Effector CD8-positive, alpha-beta T cell (primary cell): ENCODE data around the gene ADAMTS3.

Experiments used
- DNase-seq: peaks from one replicate; lab custom pipeline; 2025; lab: John Stamatoyannopoulos, UW

The ADAMTS3 gene

DNA sequence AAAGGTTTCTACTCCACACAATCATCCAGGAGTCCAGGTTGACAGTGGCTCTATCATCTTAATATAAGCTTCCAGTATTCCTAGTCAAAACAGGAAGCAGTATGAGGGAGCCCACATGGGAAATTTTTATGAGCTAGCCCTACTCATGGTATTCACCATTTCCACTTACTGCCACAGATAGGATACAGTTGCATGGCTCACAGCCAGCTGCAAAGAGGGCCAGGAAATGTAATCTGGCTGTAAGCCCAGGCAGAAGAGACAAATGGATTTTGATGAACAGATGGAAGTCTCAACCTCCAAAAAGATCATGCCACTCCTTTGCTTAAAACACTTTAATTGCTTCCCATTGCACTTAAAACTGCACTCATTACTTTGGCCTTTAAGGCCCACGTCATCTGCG is 150.6 kb downstream of the ADAMTS3 start:
- DNase-seq = no peak

DNA sequence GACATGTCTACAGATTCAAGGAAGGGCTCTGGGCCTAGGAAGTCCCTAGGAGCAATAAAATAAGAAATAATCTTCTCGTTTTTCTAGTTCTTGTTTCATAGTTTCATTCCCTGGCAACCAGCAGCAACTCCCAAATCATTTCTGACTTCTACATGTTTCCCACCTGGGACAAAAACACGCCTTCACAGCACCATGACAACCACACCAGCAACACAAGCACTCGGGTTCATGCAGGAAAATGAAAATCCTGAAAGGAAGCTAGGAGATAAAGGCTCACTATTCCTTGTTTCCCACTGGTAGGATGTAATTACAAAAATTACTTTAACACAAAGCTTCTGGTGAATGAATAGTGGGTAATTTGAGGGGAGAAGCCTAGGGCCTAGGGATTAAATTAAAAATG is 158.9 kb downstream of the ADAMTS3 start:
- DNase-seq = no peak

DNA sequence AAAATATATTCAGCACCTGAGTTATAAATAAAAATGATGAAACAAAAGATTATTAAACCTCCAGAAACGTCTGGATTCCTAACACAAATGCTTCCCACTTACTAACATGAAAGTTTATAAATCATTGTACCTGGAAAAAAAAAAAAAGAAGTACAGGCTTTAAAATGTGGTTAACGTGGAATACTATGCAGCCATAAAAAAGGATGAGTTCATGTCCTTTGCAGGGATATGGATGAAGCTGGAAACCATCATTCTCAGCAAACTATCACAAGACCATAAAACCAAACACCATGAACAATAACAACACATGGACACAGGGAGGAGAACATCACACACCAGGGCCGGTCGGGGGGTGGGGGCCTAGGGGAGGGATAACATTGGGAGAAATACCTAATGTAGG is 160.5 kb downstream of the ADAMTS3 start:
- DNase-seq = no peak

DNA sequence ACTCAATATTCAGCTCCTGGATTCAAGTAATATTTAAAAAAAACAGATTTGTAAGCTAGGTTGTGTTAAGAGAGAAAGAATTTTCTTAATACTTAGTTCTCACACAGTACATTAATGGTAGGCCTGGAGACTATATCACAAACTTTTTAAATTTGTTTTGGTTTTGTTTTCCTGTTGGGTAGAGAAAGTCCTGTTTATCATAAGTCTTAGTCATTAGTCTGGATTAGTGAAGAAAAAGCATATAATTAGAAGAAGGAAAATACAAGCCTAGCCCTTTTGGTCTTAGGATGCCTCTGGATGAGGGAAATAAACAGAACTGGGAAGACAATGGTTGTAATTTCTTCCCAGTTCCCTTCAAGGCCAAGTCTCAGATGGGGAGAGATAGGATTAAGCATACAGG is 163.6 kb downstream of the ADAMTS3 start:
- DNase-seq = no peak

DNA sequence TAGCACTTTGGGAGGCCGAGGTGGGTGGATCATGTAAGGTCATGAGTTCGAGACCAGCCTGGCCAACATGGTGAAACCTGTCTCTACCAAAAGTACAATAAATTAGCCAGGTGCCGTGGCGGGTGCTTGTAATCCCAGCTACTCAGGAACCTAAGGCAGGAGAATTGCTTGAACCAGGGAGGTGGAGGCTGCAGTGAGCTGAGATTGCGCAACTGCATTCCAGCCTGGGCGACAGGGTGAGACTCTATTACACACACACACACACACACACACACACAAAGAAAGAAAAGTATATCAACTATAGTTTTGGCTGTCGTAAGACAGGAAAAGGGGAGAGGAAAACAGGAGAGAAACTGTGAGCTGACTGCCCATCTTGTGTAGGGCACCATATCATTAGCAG is 171.7 kb downstream of the ADAMTS3 start:
- DNase-seq = no peak

DNA sequence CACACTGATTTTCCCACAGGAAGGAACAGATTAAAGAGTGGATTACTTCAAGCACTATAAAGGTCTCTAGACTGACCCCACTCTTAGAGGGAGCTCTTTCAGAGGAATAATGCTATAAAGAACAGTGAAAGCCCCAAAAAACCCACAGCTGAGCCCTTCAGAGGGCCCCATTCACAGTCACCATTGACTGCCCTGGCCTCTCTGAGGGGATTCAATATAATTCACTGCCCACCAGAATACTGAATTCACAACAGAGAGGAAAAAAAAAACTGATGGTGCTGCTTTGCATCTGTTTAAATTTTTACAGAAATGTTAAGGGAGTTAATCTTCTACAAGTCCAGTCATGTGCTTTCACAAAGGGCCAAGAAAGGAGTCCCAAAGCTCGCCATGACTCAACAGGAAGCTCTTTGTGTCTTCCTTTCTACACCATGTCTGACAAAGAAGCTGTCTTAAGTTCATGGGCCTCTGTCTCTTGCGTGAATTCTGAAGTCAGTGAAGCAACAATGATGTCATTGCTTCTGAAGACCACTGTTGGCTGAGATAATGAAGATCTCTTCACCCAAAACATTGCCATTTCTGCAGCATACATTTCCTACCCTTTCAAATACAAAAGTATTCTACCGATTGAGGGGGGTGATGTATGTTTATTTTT is 174.9 kb downstream of the ADAMTS3 start:
- no peak for DNase-seq

DNA sequence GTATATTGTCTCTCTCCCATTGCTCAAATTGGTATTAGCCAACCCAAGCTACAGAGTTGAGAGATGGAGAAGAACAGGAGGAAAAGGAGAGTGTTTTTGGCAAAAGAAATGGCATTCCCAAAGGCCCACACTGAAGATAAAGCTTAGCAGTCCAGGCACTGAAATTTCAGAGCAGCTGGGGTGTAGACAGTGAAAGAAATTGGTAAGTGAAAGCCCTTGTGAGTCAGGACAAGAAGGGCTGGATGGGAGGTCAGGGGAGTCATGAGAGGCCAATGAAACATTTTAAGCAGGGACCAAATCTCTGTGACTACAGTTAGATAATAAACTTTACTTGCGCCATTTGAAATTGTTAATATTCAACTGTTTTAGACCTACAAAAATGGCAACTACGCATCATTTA is 177.7 kb downstream of the ADAMTS3 start:
- no peak for DNase-seq

DNA sequence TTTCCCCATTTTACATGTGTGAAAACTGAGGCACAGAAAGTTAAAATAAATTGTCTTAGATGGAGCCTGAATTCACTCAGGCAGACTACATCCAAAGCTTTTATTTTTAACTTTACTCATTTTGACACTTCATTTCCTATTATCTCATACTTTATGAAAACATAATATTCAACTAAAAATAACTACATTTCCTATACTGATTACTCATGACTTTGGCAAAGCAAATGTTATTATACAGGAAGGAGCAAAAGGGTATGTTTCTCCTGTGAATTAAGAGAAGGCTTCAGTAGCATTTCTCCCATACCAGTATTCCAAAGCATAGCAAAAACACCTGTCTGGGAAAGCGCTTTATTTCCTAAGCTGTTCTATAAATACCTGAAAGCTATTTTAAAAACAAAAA is 178.6 kb downstream of the ADAMTS3 start:
- no peak for DNase-seq

DNA sequence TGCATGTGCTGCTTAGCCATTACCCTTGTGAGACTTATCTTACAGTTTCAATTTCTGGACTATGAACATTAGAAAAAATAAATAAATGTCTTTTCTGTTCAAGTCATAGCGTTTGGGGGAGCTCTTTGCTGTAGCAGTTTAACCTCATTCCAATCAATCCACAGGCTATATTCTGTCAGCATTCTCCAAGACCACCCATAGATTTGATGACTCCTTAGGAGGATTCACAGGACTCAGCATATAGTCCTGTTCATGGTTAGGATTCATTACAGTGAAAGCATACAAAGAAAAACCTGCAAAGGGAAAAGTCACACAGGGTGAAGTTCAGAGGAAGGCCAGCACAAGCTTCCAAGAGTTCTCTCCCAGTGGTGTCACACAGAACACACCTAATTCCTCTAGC is 180.5 kb downstream of the ADAMTS3 start:
- no peak for DNase-seq

DNA sequence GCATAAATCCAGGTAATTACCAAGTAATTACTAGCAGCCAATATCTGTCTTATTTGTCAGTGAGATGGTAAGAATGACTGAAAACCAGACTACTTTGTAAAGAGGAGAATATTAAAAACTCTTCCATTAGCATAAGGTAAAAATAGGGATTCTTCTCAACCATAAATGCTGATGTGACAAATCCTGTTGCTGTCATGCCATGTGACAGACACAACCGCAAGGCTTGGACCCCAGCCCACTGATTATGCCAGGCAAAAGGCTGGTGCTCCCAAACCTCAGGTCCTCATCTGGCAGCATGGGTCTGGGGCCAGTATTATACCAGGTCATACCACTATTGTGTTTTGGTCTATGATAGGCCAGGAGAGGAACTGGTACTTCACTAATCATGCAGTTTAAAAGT is 181.1 kb downstream of the ADAMTS3 start:
- no peak for DNase-seq

DNA sequence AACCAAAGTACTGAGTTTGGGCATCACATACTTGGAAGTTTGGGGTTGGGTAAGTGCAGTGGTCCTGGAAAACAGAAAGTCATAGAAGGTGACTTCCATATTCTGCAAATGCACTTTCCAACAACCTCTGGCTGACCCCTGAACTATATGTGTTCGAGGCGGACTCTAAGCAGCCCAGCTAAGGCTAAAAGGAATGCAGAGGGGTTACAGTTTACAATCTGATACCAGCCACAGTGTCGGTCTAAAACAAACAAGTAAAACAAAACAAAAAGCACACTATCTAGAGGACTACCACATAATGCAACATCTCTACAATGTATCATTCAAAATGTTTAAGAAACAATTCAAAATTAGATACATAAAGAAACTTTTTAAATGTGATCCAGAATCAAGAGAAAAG is 185.6 kb downstream of the ADAMTS3 start:
- no peak for DNase-seq

DNA sequence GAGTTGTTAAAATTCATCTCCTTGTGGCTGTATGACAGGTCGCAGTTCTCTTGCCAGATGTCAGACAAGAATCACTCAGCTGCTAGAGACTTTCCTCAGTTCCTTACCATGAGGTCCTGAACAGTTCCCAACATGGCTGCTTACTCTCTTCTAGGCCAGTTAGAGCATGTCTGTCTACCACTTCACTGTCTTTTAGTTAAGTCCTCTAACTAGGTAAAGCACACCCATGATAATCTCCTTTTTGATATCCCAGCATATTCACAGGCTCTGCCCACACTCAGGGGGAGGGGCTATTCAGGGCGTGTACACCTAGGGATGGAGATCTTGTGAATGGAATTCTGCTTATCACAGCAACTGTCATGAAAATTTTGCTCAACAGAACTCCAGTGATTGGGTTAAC is 190.1 kb downstream of the ADAMTS3 start:
- no peak for DNase-seq

DNA sequence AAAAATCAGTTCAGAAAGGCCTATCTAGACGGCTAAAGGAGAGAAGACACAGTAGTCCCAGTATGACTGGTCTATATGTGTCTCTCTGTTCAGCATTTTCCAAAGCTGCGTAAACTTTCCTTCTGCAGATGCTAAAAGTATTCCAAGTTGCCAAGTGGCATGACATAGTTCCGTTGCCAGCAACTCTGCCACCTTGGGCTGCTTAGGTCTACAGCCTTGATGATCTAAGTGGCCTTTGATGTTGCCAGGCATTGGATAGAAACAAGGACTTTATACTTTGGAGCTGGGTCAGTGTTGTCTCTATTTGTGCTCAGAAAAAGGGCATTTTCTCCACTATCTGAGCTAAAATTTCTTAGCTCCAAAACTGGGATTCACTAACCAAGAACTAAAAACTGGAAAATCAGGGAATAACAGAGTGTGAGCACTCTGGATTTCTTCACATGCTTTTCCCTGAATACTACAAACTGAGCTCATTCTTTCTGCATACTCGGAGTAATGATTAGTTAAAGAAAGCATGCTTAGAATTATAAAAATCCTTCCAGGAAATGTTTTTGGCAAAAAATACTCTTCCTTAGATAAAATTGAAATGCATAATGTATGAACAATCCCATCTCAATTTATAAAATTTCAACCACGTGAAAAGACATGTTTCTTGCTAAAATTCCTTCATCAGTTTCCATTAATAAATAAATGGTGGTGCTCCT is 191.4 kb downstream of the ADAMTS3 start:
- DNase-seq = no peak

DNA sequence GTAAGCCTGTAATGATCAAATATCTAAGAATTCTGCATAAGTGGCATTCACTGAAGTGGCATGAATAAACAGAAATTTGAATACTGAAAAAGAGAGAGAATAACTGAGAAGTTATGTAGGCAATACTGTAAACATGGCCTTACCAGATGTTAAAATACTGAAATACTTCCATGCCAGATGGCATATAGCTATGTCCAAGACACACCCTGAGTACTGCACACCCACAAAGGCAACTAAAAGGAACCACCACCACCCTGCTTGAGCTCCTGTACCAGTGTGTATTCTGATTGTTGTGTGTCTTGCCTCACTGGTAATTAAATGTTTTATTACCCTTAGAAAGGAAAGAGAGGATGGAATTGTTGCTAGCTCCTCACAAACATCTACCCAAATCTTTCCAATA is 192.1 kb downstream of the ADAMTS3 start:
- no peak for DNase-seq

DNA sequence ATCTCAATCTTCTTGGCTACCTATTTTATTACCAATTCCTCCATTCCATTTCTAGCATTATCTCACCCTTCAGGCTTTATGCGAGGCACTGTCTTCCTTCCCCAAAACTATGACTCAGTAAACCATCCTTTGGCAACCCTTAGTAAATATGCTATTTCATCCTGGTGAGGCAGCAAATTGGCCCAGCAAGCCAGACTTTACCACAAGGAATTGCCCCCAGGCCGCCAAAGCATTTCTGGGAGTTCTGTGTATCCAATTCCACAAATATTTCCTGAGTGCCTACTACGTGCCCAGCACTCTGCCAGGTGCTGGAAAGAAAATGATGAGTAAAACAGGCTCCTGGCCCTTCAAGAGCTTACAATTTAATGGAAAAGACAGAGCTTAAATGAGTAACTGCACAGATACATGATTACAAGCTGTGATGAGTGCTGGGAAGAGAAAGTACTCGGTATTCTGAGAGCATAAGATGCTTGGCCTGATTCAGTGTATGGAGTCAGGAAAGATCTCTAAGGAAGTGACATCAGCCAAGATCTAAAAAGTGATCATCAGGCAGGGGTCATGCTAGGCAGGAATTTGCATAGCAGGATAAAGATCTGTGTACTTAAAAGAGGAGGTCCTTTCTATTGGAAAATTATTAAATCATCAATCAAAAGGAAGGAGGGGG is 193.8 kb downstream of the ADAMTS3 start:
- no peak for DNase-seq

DNA sequence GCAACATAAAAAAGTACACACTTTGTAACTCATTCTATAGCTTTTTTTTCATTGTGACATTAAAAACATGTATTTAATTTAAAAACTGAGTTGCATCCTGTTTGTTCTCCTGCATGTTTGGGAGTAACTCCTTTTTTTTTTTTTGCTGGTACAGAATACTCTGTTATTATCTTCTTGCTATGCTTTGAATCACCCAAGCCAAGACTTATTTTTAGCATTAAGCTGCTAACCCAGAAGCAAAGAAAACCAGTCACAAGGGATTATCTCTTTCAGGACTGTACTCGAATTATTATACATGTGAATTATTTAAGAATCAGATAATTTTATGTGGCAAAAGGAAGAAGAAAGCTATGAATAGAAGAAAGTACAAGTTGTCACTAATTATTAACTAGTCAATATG is 194.9 kb downstream of the ADAMTS3 start:
- no peak for DNase-seq

DNA sequence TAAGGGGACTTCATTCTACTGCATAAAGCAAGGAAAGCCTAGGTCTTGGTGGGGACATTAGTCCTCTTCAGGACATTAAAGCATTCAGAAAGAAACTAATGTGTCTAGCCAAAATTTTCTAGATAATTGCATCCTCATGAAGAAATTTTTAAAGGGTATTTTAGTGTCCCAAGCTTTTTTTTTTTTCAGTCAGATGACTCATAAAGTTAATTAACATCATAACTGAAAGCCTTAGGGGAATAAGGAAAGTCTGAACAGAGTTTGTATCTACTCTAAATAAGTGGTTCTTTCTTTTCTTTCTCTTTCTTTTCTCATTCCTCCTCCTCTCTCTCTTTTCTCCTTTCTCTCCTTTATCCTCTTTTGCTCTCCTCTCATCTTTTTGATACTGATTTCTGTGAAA is 202.4 kb downstream of the ADAMTS3 start:
- no peak for DNase-seq

DNA sequence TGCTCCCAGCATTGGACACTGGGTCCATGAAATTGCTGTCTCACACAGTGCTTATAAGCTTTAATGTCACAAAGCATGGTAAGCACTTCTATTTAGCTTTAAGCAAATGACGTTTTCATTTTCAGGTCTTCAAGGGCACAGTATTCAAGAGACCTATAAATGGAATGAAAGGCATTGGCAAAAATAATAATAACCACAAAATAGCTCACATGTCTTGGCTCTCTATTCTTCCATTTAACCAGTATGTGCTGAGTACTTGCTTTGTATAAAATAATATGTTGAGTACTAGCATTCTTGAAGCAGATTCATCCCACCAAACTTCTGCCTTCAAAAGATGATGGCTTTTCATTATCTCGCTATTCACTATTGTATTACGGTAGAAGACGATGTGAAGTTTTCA is 203.0 kb downstream of the ADAMTS3 start:
- no peak for DNase-seq

DNA sequence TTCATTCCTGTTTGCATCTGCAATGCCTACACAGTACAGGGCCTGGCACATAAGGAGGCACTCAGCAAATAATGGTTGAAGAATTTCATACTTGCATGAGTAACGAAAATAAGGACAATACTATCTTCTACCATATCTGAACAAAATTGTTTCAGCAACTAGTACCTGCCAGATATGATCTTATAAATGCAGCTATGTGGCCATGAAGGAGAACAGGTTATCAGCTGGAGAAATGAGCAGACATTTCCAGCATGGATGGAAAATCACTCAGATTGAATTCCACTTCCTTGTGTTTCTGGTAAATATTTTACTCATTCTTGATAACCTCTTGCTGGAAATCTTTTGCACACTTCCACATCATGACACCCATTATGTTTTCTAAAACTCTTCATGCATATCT is 204.0 kb downstream of the ADAMTS3 start:
- DNase-seq = no peak

DNA sequence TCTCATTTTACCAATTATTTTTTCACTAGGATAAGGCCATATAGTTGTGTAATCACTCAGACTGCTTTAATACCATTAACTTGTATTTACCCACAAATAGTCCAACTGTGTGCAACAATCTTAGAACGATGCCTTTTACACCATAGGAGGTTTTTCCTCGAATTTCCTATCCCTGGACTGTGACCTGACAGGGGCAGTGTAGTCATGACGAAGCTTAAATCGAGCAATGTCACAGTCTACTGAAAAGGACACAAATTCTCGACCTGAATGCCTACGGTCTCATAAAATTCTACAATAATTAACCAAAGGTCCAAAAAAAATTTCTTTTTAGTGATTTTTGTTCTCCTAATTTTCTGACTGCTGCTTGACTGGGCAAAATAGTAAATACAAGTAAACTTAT is 208.9 kb downstream of the ADAMTS3 start:
- DNase-seq = no peak

DNA sequence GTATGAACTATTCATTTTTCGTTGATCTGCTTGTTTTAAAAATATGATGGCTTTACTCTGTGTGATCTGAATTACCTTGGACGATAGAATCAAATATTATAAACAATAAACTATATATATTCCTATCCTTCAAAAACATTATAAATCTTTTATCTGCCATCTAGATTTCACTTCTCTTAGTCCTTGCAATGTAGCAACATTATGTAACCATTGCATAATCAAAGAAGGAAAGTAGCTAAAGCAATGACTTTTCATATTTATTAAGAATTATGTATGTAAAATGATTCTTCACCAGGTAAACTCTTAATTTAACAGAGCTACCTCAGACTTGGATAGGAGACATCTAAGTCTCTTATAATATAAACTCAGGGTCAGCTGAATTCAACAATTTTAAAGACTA is 210.5 kb downstream of the ADAMTS3 start:
- no peak for DNase-seq

DNA sequence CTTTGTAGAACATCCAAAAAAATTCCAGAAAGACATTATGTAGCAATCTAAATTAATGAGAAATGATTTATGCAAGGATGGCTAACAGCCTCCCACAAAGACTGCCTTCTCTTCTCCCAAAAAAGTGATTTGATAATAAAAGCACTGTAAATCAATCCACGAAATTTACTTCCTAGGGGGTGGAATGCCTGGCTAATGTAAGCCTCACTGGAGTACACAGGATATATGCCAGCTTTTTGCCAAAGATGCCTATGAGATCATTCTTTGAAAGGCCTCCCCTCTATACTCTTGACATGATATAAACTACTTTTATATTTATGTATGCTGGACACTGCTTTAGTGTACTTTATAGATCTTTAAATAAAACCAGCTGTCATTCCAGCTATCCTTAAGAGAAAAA is 211.1 kb downstream of the ADAMTS3 start:
- no peak for DNase-seq

DNA sequence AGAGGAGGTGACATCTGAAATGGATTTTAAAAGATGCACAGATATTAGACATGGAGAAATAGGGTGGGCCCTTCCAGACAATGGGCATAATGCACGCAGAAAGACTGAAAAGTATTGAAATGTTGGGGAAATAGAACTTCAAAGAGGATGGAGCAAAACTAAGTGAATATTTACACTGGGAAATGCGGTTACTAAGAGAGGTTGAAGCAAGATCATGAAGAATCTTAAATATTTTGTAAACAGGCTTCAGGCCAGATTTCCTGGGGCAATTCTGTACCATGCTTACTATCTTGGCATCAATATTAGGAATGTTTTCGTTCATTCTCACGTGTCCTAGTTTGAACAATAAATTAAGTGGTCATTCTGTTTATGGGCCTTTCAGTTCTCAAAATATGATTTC is 216.3 kb downstream of the ADAMTS3 start:
- DNase-seq = no peak

DNA sequence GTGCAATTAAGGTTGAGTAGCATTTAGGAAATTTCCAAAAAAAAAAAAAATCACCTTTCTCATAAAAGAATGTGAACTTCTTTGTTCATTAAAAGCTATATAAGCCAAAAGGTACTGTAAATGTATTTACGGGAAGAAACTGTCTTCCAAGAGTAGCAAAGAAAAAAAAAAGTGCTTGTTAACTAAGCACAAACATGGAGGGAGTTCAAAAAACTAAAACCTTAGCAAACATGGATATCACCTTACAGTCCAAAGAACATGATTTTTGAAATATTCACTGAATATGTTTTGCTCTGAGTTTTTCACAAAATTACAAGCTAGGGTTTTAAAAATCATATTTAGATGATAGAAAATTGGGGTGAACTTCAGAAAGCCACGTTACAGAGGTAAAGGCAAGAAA is 217.5 kb downstream of the ADAMTS3 start:
- no peak for DNase-seq
